Measurements from ENCODE around the gene PHKA2.

Gene PHKA2

DNA sequence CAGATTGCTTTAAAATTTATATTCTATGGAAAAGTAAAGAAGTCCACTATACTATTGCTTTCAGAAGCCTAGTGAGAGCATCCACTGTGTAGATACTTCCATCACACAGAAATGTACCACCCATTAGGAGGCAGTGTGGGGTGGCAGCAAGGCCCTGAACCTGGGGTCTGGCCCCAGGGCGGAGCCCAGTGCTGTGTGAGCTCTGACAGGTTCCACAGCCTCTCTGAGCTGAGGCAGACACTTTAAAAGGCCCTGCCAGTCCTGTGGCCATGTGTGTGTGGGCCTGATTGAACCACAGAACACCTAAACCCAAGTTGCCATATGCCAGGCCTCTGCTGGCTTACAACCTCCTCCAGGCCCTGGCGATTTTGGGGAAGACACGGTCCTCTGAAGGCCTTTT, 49.2 kb downstream of the PHKA2 start:
- no peak overlapping the region for H3K4me3 ChIP-seq (ENCODE audit: low read depth, low read length)
- TF ChIP-seq, protein P1, sequence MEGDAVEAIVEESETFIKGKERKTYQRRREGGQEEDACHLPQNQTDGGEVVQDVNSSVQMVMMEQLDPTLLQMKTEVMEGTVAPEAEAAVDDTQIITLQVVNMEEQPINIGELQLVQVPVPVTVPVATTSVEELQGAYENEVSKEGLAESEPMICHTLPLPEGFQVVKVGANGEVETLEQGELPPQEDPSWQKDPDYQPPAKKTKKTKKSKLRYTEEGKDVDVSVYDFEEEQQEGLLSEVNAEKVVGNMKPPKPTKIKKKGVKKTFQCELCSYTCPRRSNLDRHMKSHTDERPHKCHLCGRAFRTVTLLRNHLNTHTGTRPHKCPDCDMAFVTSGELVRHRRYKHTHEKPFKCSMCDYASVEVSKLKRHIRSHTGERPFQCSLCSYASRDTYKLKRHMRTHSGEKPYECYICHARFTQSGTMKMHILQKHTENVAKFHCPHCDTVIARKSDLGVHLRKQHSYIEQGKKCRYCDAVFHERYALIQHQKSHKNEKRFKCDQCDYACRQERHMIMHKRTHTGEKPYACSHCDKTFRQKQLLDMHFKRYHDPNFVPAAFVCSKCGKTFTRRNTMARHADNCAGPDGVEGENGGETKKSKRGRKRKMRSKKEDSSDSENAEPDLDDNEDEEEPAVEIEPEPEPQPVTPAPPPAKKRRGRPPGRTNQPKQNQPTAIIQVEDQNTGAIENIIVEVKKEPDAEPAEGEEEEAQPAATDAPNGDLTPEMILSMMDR (IDR thresholded peaks at IDR 0.05; ENCODE audit: low read depth, low read length), result no peak

DNA sequence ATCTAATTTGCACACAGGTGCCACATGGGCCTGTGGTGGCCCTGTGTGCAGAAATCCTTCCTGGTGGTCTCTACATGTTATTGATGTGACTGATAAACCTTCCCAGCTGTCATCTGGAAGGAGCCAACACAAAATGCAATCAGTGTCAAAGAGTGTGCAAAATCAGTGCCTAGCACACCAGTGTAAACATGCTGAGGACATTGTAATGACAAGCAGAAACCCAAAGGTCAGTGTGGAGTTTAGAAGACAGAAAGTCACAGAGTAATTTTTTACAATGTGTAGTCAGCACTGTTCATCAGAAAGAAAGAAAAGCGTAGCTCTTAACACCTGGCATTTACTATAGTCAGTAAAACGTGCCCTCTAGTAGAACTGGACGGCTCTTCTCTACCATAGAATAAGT, 50.3 kb downstream of the PHKA2 start:
- H3K4me3 ChIP-seq (ENCODE audit: low read depth, low read length), result no peak overlapping the region
- TF ChIP-seq, protein P1 (IDR thresholded peaks at IDR 0.05; ENCODE audit: low read depth, low read length), result no peak

DNA sequence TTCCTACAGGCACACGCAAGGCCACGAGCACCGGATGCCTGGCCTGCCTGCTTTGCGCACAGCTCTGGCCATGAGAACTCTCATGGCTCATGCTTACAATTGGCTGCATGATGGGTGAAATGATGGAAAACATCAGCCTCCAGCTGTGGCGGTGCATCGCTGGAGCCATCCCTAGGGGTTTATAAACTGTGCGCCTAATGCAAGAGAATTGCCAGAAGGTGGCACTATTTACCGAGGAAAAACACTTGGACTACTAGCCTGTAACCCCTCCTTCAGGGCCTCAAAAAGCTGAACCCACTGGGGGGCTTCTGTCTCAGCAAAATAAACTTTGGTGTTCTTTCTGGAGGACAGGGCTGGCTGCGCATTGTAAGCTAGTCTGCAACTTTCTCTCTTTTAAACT, 51.9 kb downstream of the PHKA2 start:
- no peak overlapping the region for H3K4me3 ChIP-seq (ENCODE audit: low read depth, low read length)
- TF ChIP-seq, protein P1 (IDR thresholded peaks at IDR 0.05; ENCODE audit: low read depth, low read length), result peak; percentile 27; the same call in 1 of the 2 replicates

DNA sequence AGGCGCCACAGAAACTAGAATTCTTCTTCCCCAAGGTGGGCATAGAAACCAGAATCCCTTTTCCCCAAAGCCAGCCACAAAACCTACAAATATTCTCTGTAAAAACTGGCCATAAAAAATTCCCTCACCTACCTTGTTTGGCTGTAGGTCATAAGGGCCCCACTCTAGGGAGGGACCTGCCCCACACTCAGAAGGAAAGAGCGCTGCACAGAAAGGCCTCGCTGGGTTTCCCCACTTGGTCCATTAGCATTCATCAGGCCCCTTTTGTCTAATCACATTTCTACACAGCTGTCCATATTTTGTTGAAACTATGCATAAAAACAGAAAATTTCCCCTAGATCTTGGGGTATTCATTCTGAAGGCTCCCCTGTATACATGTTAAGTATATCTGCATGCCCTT, 54.1 kb downstream of the PHKA2 start:
- H3K4me3 ChIP-seq (ENCODE audit: low read depth, low read length), result no peak overlapping the region
- TF ChIP-seq, protein P1 (IDR thresholded peaks at IDR 0.05; ENCODE audit: low read depth, low read length), result no peak

DNA sequence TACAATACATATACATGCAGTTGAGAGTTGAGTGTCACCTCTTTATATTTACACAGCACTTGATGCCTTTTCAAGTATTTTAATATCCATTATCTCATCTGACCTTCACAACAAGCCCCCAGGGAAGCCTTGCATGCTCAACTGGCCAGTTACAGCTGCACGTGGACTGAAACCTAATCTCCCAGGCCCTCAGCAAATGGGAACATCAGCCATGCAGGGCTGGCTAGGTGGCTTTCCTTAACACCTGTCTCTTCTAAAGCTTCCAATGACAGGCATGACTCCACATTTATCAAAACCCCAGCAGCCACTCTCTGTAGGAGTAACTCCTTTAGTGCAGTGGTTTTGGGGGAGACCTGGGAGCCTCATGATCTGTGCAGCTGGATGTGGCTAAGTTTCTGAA, 56.4 kb downstream of the PHKA2 start:
- H3K4me3 ChIP-seq (ENCODE audit: low read depth, low read length), result no peak overlapping the region
- TF ChIP-seq, protein P1 (IDR thresholded peaks at IDR 0.05; ENCODE audit: low read depth, low read length), result no peak

DNA sequence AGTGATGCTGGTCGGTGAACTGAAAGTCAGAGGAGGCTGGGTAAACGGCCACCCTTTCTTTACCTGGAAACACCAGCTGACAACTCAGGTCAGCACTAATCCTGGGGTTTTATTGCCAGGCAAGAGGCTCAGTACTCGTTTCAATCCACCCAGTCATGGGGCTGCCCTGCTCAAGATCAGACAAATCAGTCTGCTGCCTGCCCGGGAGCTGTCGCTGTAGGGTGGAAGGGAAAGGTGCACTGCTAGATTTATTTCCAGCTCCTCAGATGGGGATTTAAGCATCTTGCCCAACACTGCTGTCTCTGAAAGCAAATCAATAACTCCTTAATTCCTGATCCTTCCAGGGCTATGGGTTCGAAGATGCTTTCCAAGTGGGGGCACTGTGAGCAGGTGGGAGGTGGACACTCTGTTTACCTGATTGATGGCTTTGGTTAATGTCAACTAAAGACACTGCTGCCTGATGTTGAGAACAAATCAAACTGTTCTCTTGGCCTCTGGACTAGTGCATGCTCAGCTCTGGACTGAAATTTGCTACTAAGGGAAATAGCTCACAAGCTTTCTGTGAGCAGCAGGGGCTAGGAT, 59.3 kb downstream of the PHKA2 start:
- H3K4me3 ChIP-seq (ENCODE audit: low read depth, low read length), result no peak overlapping the region
- TF ChIP-seq, protein P1 (IDR thresholded peaks at IDR 0.05; ENCODE audit: low read depth, low read length), result no peak

DNA sequence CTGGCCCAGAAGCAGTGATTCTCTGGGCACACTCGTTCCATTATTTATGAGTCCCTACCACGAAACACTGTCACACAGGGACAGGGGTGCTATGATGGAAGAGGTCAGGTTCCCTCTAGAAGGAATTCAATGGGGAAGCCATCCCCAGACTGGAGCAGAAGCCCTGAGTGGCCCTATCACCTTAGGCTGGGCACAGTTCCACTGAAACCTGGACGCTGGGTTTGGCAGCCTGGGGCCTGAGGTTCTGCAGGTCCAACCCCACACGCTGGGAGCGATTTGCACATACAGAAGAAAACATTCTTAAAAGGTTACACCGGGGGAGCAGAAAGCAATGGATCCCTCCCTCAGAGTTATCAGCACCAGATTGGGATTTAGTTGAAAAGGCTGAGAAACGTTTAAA, 63.3 kb downstream of the PHKA2 start:
- TF ChIP-seq, protein P1 (IDR thresholded peaks at IDR 0.05; ENCODE audit: low read depth, low read length), result no peak
- no peak overlapping the region for H3K4me3 ChIP-seq (ENCODE audit: low read depth, low read length)

All from WI38 (cell line).